Tibial artery (tissue), 4 donors: ENCODE results near the gene RAPGEF1.
A peak's percentile ranks its signal among the peaks of the same experiment; 100 is the strongest.

Source experiments
- DNase-seq, 2 donors: peaks; one replicate each; pipeline ENCODE4 v3.0.0-alpha.2; 2019
- H3K27ac ChIP-seq, 2 donors: fragments of 200-600 bp; sonication (generic) in 1 of 2; 1 replicate in 1 of 2; 2 replicates in 1 of 2; pipeline ENCODE4 v1.5.1; 2018 to 2019; ENCODE audit warnings: mild to moderate bottlenecking in 1 of 2
- H3K27me3 ChIP-seq, 2 donors: fragments of 200-600 bp; sonication (generic) in 1 of 2; one replicate each; pipeline versions ENCODE4 v1.5.1 to v1.6.0; 2016 to 2019
- H3K36me3 ChIP-seq, 3 donors: fragments of 200-600 bp; sonication (generic) in 2 of 3; one replicate each; pipeline ENCODE4 v1.5.1; 2016 to 2019; ENCODE audit warnings: mild to moderate bottlenecking in 2 of 3
- H3K4me1 ChIP-seq, 4 donors: fragments of 200-600 bp; sonication (generic) in 2 of 4; 1 replicate in 3 of 4; 2 replicates in 1 of 4; pipeline ENCODE4 v1.5.1; 2016 to 2019
- H3K4me3 ChIP-seq, 2 donors: fragments of 200-600 bp; sonication (generic) in 1 of 2; 1 replicate in 1 of 2; 2 replicates in 1 of 2; pipeline ENCODE4 v1.5.1; 2018 to 2019; ENCODE audit warnings: mild to moderate bottlenecking in 2 of 2
- H3K9me3 ChIP-seq, 3 donors: fragments of 200-600 bp; sonication (generic) in 1 of 3; one replicate each; pipeline ENCODE4 v1.5.1; 2016 to 2019
- intact Hi-C: fragments of 100-400 bp; cut with DNase I; formaldehyde crosslinking; loops from one replicate; pipeline ENCODE4 v1.15.0; 2023; ENCODE audit warnings: low total_unique reads
- TF ChIP-seq, protein P1 (sequence below), 2 experiments: fragments of 200-600 bp in 1 of 2; fragments of 450-650 bp in 1 of 2; IDR thresholded peaks; one replicate each; pipeline ENCODE4 v1.5.1; 2017 to 2019; ENCODE audit warnings: antibody characterized with exemption in 2 of 2, mild to moderate bottlenecking in 1 of 2, moderate library complexity in 1 of 2

RAPGEF1 gene

DNA sequence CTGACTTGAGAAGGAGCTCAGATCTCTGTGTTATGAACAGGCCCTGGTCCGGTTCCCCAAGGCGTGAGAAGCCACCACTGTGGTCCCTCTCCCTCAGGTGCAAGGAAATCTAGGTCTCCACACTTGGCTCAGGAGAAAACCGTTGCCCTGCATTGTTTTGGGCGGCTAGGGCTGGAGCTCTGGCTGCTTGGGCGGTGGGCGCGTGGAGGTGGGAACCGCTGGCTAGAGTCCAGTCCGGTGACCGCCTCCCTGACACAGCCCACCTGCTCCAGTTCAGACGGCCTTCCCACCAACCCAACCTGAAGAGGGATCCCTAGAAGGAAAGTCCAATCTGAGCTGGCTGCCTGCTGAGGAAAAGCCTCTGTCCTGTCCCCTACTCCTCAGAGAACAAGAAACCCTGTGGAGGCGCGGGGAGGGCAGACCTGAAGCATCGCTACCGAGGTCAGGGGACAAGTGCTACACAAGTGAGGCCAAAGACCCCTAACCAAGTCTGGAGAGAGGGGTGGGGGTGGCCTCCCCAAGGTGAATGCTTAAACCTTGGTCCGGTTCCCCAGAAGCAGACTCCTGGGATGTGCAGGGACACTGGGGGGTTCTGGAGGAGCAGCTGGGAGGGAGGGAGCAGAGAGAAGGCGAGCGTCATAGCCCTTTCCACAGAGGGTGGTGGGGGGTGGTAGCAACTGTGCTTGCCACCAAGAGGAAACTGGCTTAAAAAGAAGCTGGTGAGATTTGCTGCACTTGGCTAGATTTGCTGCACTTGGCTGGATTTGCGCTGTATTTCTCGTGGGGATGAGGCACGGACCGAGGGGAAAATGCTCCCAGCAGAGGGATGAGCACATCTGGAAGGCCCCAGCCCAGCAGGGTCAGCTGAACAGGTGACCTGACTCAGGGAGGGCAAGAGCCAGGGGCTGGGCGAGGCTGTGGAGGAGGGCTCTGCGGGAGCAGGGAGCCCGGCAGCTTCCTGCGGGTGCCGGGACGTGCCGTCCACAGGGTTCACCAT is 65.2 kb downstream of the RAPGEF1 start:
- Histone ChIP-seq H3K9me3 (no peaks in the 10 kb centered on the region), H3K27ac (peak overlapping the region; percentile 88 to 89), H3K4me1 (peaks cover 22 to 99% (median 89%) of the 10 kb centered on the region in 4 donors), H3K36me3 (no peaks in the 10 kb centered on the region), H3K4me3 (peak overlapping the region; percentile 2 to 5), H3K27me3 (no peaks in the 10 kb centered on the region)
- peak in 1 of 2 donors; percentile 78 for DNase-seq
- TF ChIP-seq, protein P1, sequence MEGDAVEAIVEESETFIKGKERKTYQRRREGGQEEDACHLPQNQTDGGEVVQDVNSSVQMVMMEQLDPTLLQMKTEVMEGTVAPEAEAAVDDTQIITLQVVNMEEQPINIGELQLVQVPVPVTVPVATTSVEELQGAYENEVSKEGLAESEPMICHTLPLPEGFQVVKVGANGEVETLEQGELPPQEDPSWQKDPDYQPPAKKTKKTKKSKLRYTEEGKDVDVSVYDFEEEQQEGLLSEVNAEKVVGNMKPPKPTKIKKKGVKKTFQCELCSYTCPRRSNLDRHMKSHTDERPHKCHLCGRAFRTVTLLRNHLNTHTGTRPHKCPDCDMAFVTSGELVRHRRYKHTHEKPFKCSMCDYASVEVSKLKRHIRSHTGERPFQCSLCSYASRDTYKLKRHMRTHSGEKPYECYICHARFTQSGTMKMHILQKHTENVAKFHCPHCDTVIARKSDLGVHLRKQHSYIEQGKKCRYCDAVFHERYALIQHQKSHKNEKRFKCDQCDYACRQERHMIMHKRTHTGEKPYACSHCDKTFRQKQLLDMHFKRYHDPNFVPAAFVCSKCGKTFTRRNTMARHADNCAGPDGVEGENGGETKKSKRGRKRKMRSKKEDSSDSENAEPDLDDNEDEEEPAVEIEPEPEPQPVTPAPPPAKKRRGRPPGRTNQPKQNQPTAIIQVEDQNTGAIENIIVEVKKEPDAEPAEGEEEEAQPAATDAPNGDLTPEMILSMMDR (IDR thresholded peaks at IDR 0.05), result no peak
- intact Hi-C loops, result loop anchor here (10.0 kb wide), 1 partner anchor 60 kb away; no protein-coding TSS in a partner anchor

DNA sequence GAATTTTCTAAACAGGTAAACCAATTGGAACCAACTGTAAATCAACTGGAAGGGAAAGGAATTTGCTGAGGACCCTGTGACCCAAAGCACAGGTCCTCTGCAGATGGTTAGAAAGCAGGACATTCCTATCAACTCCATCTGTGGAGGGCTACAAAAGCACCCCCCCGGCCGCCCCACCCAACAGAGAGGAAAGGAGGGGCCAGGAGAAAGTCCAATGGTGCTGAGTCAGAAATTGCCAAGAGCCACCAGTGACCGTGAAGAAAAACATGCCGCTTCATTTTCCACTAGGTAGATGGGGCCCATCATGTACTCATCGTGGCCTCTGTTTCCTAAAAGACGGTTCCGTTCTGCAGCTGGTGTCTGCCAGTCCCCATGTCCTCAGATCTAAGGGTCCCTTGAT is 66.3 kb downstream of the RAPGEF1 start:
- intact Hi-C loops, result loop anchor here (10.0 kb wide), 1 partner anchor 61 kb away; no protein-coding TSS in a partner anchor
- DNase-seq, result no peak
- H3K4me3 ChIP-seq, result no peak overlapping the region
- peaks cover 25 to 99% (median 89%) of the 10 kb centered on the region in 4 donors for H3K4me1 ChIP-seq
- no peaks in the 10 kb centered on the region for H3K27me3 ChIP-seq
- TF ChIP-seq, protein P1 (IDR thresholded peaks at IDR 0.05), result no peak
- H3K27ac ChIP-seq, result peak overlapping the region; percentile 88 to 89
- no peaks in the 10 kb centered on the region for H3K36me3 ChIP-seq
- no peaks in the 10 kb centered on the region for H3K9me3 ChIP-seq

DNA sequence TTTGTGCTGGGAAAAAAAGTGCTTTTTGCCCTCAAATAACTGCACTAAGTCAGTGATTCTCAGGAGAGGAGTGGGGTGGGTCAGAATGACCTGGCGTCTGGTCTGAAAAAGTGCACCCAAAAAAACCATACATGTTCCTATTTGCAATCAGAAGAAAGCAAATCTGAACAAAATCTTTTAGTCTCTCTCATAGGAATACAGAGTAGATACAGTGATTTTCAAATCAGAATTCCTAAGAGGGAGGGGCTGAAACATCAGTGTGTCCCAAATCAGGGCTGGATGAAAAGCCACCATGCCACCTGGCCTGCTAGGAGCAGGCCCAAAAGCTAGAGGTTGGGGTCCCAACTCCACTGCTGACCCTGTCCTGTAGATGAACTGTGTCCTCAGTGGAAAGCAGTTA is 66.8 kb downstream of the RAPGEF1 start:
- peak overlapping the region; percentile 88 to 89 for H3K27ac ChIP-seq
- H3K9me3 ChIP-seq, result no peaks in the 10 kb centered on the region
- H3K4me1 ChIP-seq, result peaks cover 25 to 99% (median 90%) of the 10 kb centered on the region in 4 donors
- no peak overlapping the region for H3K4me3 ChIP-seq
- TF ChIP-seq, protein P1 (IDR thresholded peaks at IDR 0.05), result no peak
- intact Hi-C loops, result loop anchor here (10.0 kb wide), 1 partner anchor 62 kb away; no protein-coding TSS in a partner anchor
- no peaks in the 10 kb centered on the region for H3K27me3 ChIP-seq
- no peaks in the 10 kb centered on the region for H3K36me3 ChIP-seq
- no peak for DNase-seq

DNA sequence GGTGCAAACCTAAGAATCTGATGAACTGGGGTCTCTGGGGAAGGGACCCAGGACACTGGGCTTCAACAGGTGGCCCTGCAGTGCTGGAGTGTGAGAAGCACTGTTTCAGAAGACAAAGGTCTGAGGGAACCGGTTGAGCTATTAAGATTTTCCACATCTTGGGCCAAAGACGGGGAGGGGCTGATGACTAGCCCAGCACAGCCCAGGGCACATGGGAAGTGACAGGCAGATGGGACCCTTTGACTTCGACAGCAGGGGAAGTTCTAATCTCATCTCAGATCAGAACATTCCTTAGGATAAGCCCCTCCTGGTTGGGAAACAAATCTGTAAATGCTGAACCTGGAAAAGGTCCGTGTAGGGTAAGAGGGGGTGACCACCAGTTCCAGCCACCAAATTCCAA is 67.4 kb downstream of the RAPGEF1 start:
- Histone ChIP-seq H3K4me3 (no peak overlapping the region), H3K4me1 (peaks cover 25 to 99% (median 90%) of the 10 kb centered on the region in 4 donors), H3K36me3 (no peaks in the 10 kb centered on the region), H3K27ac (peak overlapping the region; percentile 88 to 89), H3K27me3 (no peaks in the 10 kb centered on the region), H3K9me3 (no peaks in the 10 kb centered on the region)
- TF ChIP-seq, protein P1 (IDR thresholded peaks at IDR 0.05), result no peak
- intact Hi-C loops, result loop anchor here (10.0 kb wide), 1 partner anchor 62 kb away; no protein-coding TSS in a partner anchor
- no peak for DNase-seq

DNA sequence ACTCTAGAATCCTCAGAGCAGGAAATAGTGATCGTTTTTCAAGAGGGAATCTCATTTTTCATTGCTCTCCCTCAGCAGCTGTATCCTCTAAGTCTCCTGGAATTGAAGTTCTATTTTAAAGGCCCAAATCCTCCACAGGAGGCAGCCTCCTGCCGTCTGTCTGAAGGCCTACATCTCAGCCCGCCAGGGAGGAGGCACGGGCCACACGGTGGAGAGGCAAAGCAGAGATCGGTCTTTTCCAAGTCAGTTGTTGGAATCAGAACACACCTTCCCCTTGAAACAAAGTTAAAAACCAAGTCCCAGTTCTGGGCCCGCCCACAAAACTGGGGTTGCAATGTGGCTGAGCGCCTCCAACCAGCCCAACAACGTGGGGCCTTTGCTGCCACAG is 68.7 kb downstream of the RAPGEF1 start:
- Histone ChIP-seq H3K9me3 (no peaks in the 10 kb centered on the region), H3K27me3 (no peaks in the 10 kb centered on the region), H3K4me3 (no peak overlapping the region), H3K36me3 (no peaks in the 10 kb centered on the region), H3K27ac (peak overlapping the region; percentile 88 to 89), H3K4me1 (peaks cover 21 to 97% (median 83%) of the 10 kb centered on the region in 4 donors)
- TF ChIP-seq, protein P1 (IDR thresholded peaks at IDR 0.05), result no peak
- intact Hi-C loops, result loop anchor here (10.0 kb wide), 1 partner anchor 64 kb away; no protein-coding TSS in a partner anchor
- DNase-seq, result no peak
